ENCODE results near the gene ATP6V0A1.
A peak's percentile ranks its signal among the peaks of the same experiment; 100 is the strongest.
"Not testable (repeated sequence)": the region's sequence is repeated elsewhere in the genome, so short reads cannot be mapped to it uniquely, and the experiment has no call there.

The ATP6V0A1 gene

DNA sequence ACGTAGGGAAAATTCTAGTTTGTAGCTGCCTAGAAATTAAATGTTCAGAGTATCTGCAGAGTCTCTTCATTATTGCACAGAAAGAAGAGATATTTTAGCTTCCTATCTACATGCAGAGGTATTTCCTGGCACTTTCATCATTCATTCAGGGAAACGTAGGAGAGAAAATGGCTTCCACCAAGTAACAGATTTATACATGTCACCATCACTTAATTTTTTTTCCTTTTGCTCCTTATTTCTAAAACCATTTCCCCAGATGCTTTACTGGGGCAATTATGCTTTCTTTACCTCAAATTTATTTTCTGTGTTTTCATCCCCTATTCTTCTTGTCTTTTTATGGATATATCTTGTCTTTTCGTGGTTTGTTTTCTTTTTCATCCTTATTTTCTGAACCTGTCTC, 18.5 kb downstream of the ATP6V0A1 start:
- Histone ChIP-seq H3K79me2 (ENCODE audit: insufficient read depth, low read depth) (no peaks in the 10 kb centered on the region; the same call in 1 of the 2 replicates), H3K36me3 (ENCODE audit: insufficient read depth) (peaks cover 12% of the 10 kb centered on the region; the same call in 1 of the 2 replicates), H3K27me3 (ENCODE audit: insufficient read depth, low read depth) (no peaks in the 10 kb centered on the region), H3K9ac (no peak overlapping the region), H2AFZ (ENCODE audit: low read depth) (no peak overlapping the region), H3K4me3 (IDR thresholded peaks at IDR 0.05; ENCODE audit: insufficient read depth, low read depth, low read length) (no peak overlapping the region), H4K20me1 (ENCODE audit: insufficient read depth) (no peaks in the 10 kb centered on the region), H3K4me2 (no peak overlapping the region), H3K27ac (no peak overlapping the region), H3K4me1 (ENCODE audit: low read depth, poor library complexity, severe bottlenecking) (peaks cover 77% of the 10 kb centered on the region)
- TF ChIP-seq, protein P1, sequence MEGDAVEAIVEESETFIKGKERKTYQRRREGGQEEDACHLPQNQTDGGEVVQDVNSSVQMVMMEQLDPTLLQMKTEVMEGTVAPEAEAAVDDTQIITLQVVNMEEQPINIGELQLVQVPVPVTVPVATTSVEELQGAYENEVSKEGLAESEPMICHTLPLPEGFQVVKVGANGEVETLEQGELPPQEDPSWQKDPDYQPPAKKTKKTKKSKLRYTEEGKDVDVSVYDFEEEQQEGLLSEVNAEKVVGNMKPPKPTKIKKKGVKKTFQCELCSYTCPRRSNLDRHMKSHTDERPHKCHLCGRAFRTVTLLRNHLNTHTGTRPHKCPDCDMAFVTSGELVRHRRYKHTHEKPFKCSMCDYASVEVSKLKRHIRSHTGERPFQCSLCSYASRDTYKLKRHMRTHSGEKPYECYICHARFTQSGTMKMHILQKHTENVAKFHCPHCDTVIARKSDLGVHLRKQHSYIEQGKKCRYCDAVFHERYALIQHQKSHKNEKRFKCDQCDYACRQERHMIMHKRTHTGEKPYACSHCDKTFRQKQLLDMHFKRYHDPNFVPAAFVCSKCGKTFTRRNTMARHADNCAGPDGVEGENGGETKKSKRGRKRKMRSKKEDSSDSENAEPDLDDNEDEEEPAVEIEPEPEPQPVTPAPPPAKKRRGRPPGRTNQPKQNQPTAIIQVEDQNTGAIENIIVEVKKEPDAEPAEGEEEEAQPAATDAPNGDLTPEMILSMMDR (conservative IDR thresholded peaks at IDR 0.05; ENCODE audit: low read depth, low read length): no peak

DNA sequence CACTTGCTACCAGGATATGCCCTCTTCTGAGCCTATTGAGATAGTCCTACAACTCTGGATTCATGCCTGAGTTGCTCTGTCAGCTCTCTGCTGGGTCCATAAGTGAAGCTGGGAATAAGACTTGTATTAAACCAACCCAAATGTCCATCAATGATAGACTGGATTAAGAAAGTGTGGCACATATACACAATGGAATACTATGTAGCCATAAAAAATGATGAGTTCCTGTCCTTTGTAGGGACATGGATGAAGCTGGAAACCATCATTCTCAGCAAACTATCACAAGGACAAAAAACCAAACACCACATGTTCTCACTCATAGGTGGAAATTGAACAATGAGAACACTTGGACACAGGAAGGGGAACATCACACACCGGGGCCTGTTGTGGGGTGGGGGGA, 19.1 kb downstream of the ATP6V0A1 start:
- not testable (repeated sequence) for H3K4me2 ChIP-seq; H3K9ac ChIP-seq; H3K79me2 ChIP-seq (ENCODE audit: insufficient read depth, low read depth); H3K4me3 ChIP-seq (IDR thresholded peaks at IDR 0.05; ENCODE audit: insufficient read depth, low read depth, low read length); H3K27ac ChIP-seq; H2AFZ ChIP-seq (ENCODE audit: low read depth); H3K27me3 ChIP-seq (ENCODE audit: insufficient read depth, low read depth); H4K20me1 ChIP-seq (ENCODE audit: insufficient read depth)
- peaks cover 12% of the 10 kb centered on the region; the same call in 1 of the 2 replicates for H3K36me3 ChIP-seq (ENCODE audit: insufficient read depth)
- H3K4me1 ChIP-seq (ENCODE audit: low read depth, poor library complexity, severe bottlenecking): peaks cover 84% of the 10 kb centered on the region

DNA sequence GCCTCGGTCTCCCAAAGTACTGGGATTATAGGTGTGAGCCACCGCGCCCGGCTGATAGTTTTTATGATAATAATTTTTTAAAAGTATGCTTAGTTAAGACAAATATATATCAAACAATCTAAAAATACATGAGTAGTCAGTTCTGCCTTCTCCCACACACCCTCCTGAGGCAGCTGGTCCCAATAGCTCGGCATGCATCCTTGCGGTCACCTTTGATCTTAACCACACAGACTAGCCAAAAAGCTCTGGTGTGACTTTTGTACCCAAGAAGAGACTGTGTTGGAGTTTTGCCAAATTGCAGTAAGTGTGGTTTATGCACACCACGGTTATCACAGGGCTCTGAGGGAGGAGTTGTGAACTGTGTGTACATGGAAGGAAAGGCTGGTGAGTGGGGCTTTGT, 25.6 kb downstream of the ATP6V0A1 start:
- peak overlapping the region; percentile 42; the same call in 1 of the 2 replicates for H3K9ac ChIP-seq
- TF ChIP-seq, protein P1 (conservative IDR thresholded peaks at IDR 0.05; ENCODE audit: low read depth, low read length): no peak
- peaks cover 9% of the 10 kb centered on the region; the same call in 1 of the 2 replicates for H3K79me2 ChIP-seq (ENCODE audit: insufficient read depth, low read depth)
- H3K4me2 ChIP-seq: peak overlapping the region; percentile 76
- H3K4me3 ChIP-seq (IDR thresholded peaks at IDR 0.05; ENCODE audit: insufficient read depth, low read depth, low read length): no peak overlapping the region
- peak overlapping the region; percentile 14; the same call in 1 of the 2 replicates for H2AFZ ChIP-seq (ENCODE audit: low read depth)
- no peaks in the 10 kb centered on the region for H3K27me3 ChIP-seq (ENCODE audit: insufficient read depth, low read depth)
- peaks cover 73% of the 10 kb centered on the region for H3K4me1 ChIP-seq (ENCODE audit: low read depth, poor library complexity, severe bottlenecking)
- peak overlapping the region; percentile 87 for H3K27ac ChIP-seq
- H3K36me3 ChIP-seq (ENCODE audit: insufficient read depth): peaks cover 12% of the 10 kb centered on the region; the same call in 1 of the 2 replicates
- no peaks in the 10 kb centered on the region for H4K20me1 ChIP-seq (ENCODE audit: insufficient read depth)

- Histone ChIP-seq H3K4me2 (peak overlapping the region; percentile 76), H3K4me3 (IDR thresholded peaks at IDR 0.05; ENCODE audit: insufficient read depth, low read depth, low read length) (no peak overlapping the region), H3K79me2 (ENCODE audit: insufficient read depth, low read depth) (peaks cover 9% of the 10 kb centered on the region; the same call in 1 of the 2 replicates), H3K9ac (no peak overlapping the region), H3K4me1 (ENCODE audit: low read depth, poor library complexity, severe bottlenecking) (peaks cover 59% of the 10 kb centered on the region), H3K36me3 (ENCODE audit: insufficient read depth) (peaks cover 12% of the 10 kb centered on the region; the same call in 1 of the 2 replicates), H3K27ac (peak overlapping the region; percentile 87), H3K27me3 (ENCODE audit: insufficient read depth, low read depth) (no peaks in the 10 kb centered on the region), H4K20me1 (ENCODE audit: insufficient read depth) (no peaks in the 10 kb centered on the region), H2AFZ (ENCODE audit: low read depth) (no peak overlapping the region)
- TF ChIP-seq, protein P1 (conservative IDR thresholded peaks at IDR 0.05; ENCODE audit: low read depth, low read length): no peak
Measured at GRCh38 chr17:42485680-42486079, 27.0 kb downstream of the ATP6V0A1 start.

DNA sequence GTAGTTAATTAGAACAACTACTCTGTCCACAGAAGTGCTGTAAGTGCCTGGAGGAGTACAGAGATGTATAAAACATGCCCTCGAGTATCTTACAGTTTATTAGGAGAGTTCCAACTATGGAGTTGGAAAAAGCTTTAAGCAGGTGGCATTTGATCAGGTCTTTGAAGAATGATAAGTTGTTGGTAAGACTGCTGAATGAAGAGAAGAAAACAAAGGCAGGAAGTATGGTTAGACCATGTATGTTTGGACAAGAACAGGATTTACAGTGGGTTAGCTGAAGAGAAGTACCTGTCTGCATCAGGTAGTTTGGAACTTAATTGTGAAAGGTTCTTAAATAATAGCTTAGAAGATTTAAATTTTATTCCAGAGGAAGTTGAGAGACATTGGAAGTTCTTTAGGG, 29.4 kb downstream of the ATP6V0A1 start:
- H3K79me2 ChIP-seq (ENCODE audit: insufficient read depth, low read depth): peaks cover 9% of the 10 kb centered on the region; the same call in 1 of the 2 replicates
- TF ChIP-seq, protein P1 (conservative IDR thresholded peaks at IDR 0.05; ENCODE audit: low read depth, low read length): no peak
- peaks cover 35% of the 10 kb centered on the region for H3K4me1 ChIP-seq (ENCODE audit: low read depth, poor library complexity, severe bottlenecking)
- H3K4me2 ChIP-seq: no peak overlapping the region
- no peak overlapping the region for H3K9ac ChIP-seq
- no peak overlapping the region for H3K27ac ChIP-seq
- H4K20me1 ChIP-seq (ENCODE audit: insufficient read depth): no peaks in the 10 kb centered on the region; the same call in 1 of the 2 replicates
- H3K4me3 ChIP-seq (IDR thresholded peaks at IDR 0.05; ENCODE audit: insufficient read depth, low read depth, low read length): no peak overlapping the region
- H3K27me3 ChIP-seq (ENCODE audit: insufficient read depth, low read depth): no peaks in the 10 kb centered on the region
- H3K36me3 ChIP-seq (ENCODE audit: insufficient read depth): peaks cover 16% of the 10 kb centered on the region; the same call in 1 of the 2 replicates
- no peak overlapping the region for H2AFZ ChIP-seq (ENCODE audit: low read depth)
